GM18502 (cell line): ENCODE measurements around the gene TMEM131.
A peak's percentile ranks its signal among the peaks of the same experiment; 100 is the strongest.

Experiments
- ATAC-seq: cut with Tn5 transposase; IDR thresholded peaks from one replicate; pipeline ENCODE4 v1.9.1; 2021; ENCODE audit warnings: mild to moderate bottlenecking; ENCODE audit not compliant: unreplicated experiment, poor library complexity

TMEM131 gene

GRCh38 chr2:97747285-97747684 is 248.5 kb downstream of the TMEM131 start:
- ATAC-seq = no peak

GRCh38 chr2:97745474-97746174 is 250.1 kb downstream of the TMEM131 start:
- ATAC-seq = peak; percentile 71

GRCh38 chr2:97743913-97744312 is 251.8 kb downstream of the TMEM131 start:
- ATAC-seq = no peak

GRCh38 chr2:97742381-97742847 is 253.3 kb downstream of the TMEM131 start:
- no peak for ATAC-seq

GRCh38 chr2:97741686-97742085 is 254.1 kb downstream of the TMEM131 start:
- ATAC-seq = no peak

GRCh38 chr2:97741251-97741650 is 254.5 kb downstream of the TMEM131 start:
- ATAC-seq = no peak

GRCh38 chr2:97740590-97741182 is 255.1 kb downstream of the TMEM131 start:
- no peak for ATAC-seq

- no peak for ATAC-seq
Observed at GRCh38 chr2:97739893-97740245, 255.9 kb downstream of the TMEM131 start.

GRCh38 chr2:97739020-97739892 is 256.5 kb downstream of the TMEM131 start:
- ATAC-seq = no peak

GRCh38 chr2:97738179-97739019 is 257.3 kb downstream of the TMEM131 start:
- no peak for ATAC-seq

GRCh38 chr2:97737421-97738178 is 258.1 kb downstream of the TMEM131 start:
- ATAC-seq = no peak

GRCh38 chr2:97736608-97737330 is 259.0 kb downstream of the TMEM131 start:
- ATAC-seq = no peak

- ATAC-seq = no peak
Observed at GRCh38 chr2:97736185-97736584, 259.6 kb downstream of the TMEM131 start.

GRCh38 chr2:97735161-97735561 is 260.6 kb downstream of the TMEM131 start:
- no peak for ATAC-seq

GRCh38 chr2:97734061-97735051 is 261.4 kb downstream of the TMEM131 start:
- no peak for ATAC-seq

GRCh38 chr2:97733341-97734035 is 262.3 kb downstream of the TMEM131 start:
- no peak for ATAC-seq
